A549 (cell line): ENCODE data around the gene ST8SIA5. TPM values are rescaled to one million over a fixed set of nuclear protein-coding genes. Genes with fewer than 3 reads are reported as not detected.

ENCODE experiments used
- ATAC-seq, 2 experiments: fragments of 200-7000 bp in 1 of 2; fragments of >200 bp in 1 of 2; cut with Nextera tagmentation in 1 of 2; cut with Tn5 transposase in 1 of 2; 3 replicates each; pipeline versions ENCODE4 v1.8.0 to v1.9.1; 2018 to 2020; ENCODE audit warnings: mild to moderate bottlenecking in 1 of 2, moderate library complexity in 1 of 2
- CTCF ChIA-PET: fragments of 300-600 bp; sonication (Branson Sonifier 250); formaldehyde crosslinking; extraction: SDS; loops from one replicate; lab custom pipeline; 2021; ENCODE audit warnings: antibody characterized with exemption, inconsistent platforms; lab: Yijun Ruan, JAX
- POLR2A ChIA-PET: fragments of 350-600 bp; formaldehyde crosslinking; extraction: SDS; loops from one replicate; lab custom pipeline; 2021; ENCODE audit warnings: antibody characterized with exemption, inconsistent platforms; lab: Yijun Ruan, JAX
- DNase-seq, 2 experiments: peaks; one replicate each; pipeline versions ENCODE4 v3.0.0 to v3.0.0-alpha.2; 2011 to 2016; ENCODE audit warnings: low read depth in 1 of 2, low spot score in 1 of 2
- FAIRE-seq: peaks from 2 replicates; lab custom pipeline; 2011; peaks lifted over from hg19 to GRCh38; lab: Jason Lieb, UNC
- H3K27ac ChIP-seq, 2 experiments: fragments of >200 bp; sonication (Bioruptor Twin); formaldehyde crosslinking; 3 replicates each; pipeline ENCODE4 v1.5.1; 2016 to 2017
- H3K4me1 ChIP-seq: fragments of >200 bp; sonication (Bioruptor Twin); formaldehyde crosslinking; 3 replicates; pipeline ENCODE4 v1.6.1; 2016
- H3K4me2 ChIP-seq: fragments of >200 bp; sonication (Bioruptor Twin); formaldehyde crosslinking; 3 replicates; pipeline ENCODE4 v1.6.1; 2016
- H3K4me3 ChIP-seq: fragments of >200 bp; sonication (Bioruptor Twin); formaldehyde crosslinking; 3 replicates; pipeline ENCODE4 v1.5.1; 2016
- H3K9me3 ChIP-seq: fragments of >200 bp; sonication (Bioruptor Twin); formaldehyde crosslinking; 3 replicates; pipeline ENCODE4 v1.6.1; 2016
- CBX8 ChIP-seq: fragments of 200-600 bp; sonication (generic); IDR thresholded peaks from 2 replicates; pipeline ENCODE4 v1.6.1; 2016
- ELK1 ChIP-seq: fragments of 150-350 bp; IDR thresholded peaks from 2 replicates; pipeline ENCODE4 v1.6.1; 2014; ENCODE audit warnings: low read depth, mild to moderate bottlenecking, low read length
- ESRRA ChIP-seq: fragments of 150-350 bp; IDR thresholded peaks from 2 replicates; pipeline ENCODE4 v1.6.1; 2014; ENCODE audit warnings: mild to moderate bottlenecking, low read length, borderline replicate concordance
- HES2 ChIP-seq: fragments of >200 bp; sonication (Bioruptor Twin); formaldehyde crosslinking; IDR thresholded peaks from 2 replicates; pipeline ENCODE4 v1.6.1; 2016
- HEYL ChIP-seq: fragments of 250-450 bp; sonication (Bioruptor Pico); IDR thresholded peaks from 2 replicates; pipeline ENCODE4 v1.8.0; 2021; ENCODE audit warnings: mild to moderate bottlenecking, moderate library complexity
- HMGXB4 ChIP-seq: fragments of 250-450 bp; sonication (Bioruptor Pico); IDR thresholded peaks from 2 replicates; pipeline ENCODE4 v1.5.0; 2021; ENCODE audit warnings: mild to moderate bottlenecking, moderate library complexity, borderline replicate concordance
- HOXB5 ChIP-seq: fragments of 250-450 bp; sonication (Bioruptor Pico); IDR thresholded peaks from 2 replicates; pipeline ENCODE4 v1.5.0; 2020; ENCODE audit warnings: mild to moderate bottlenecking, moderate library complexity
- JUNB ChIP-seq: fragments of >200 bp; sonication (Bioruptor Twin); formaldehyde crosslinking; IDR thresholded peaks from 2 replicates; pipeline ENCODE4 v1.6.1; 2016
- MAFK ChIP-seq: fragments of 450-650 bp; IDR thresholded peaks from 2 replicates; pipeline ENCODE4 v1.6.1; 2014; ENCODE audit not compliant: partially characterized antibody
- MAX ChIP-seq: IDR thresholded peaks from 2 replicates; pipeline ENCODE4 v1.6.1; 2012
- MYC ChIP-seq: IDR thresholded peaks from 2 replicates; pipeline ENCODE4 v1.6.1; 2012; ENCODE audit warnings: mild to moderate bottlenecking, inconsistent platforms, low read length, improper control_type of control experiment, borderline replicate concordance
- POLR2A ChIP-seq: IDR thresholded peaks from 2 replicates; pipeline ENCODE4 v1.6.1; 2012; ENCODE audit warnings: mild to moderate bottlenecking, low read length
- RARB ChIP-seq: fragments of 250-450 bp; sonication (Bioruptor Pico); IDR thresholded peaks from 2 replicates; pipeline ENCODE4 v1.8.0; 2021; ENCODE audit warnings: mild to moderate bottlenecking, moderate library complexity
- REST ChIP-seq: fragments of 200-600 bp; sonication (generic); IDR thresholded peaks from 2 replicates; pipeline ENCODE4 v1.6.1; 2016; ENCODE audit warnings: antibody characterized with exemption, mild to moderate bottlenecking, moderate library complexity
- RNF2 ChIP-seq: fragments of 200-600 bp; sonication (generic); IDR thresholded peaks from 2 replicates; pipeline ENCODE4 v1.6.1; 2016; ENCODE audit warnings: low read depth, mild to moderate bottlenecking, antibody characterized with exemption, moderate library complexity, borderline replicate concordance
- TFCP2L1 ChIP-seq: fragments of 250-450 bp; sonication (Bioruptor Pico); IDR thresholded peaks from 2 replicates; pipeline ENCODE4 v1.5.0; 2021; ENCODE audit warnings: mild to moderate bottlenecking
- TP53 ChIP-seq: fragments of 250-450 bp; sonication (Bioruptor Pico); IDR thresholded peaks from 2 replicates; pipeline ENCODE4 v1.5.0; 2021; ENCODE audit warnings: mild to moderate bottlenecking, moderate library complexity
- USF2 ChIP-seq: fragments of 450-650 bp; IDR thresholded peaks from 2 replicates; pipeline ENCODE4 v1.6.1; 2014; ENCODE audit warnings: antibody characterized with exemption
- ZFP36 ChIP-seq: fragments of 450-650 bp; IDR thresholded peaks from 2 replicates; pipeline ENCODE4 v1.6.1; 2014; ENCODE audit warnings: borderline replicate concordance; ENCODE audit not compliant: partially characterized antibody
- WGBS: methylation state at CpG from one replicate; pipeline ENCODE4 v1.1.6; 2017; ENCODE audit errors: missing lambda C conversion rate; 5-methylcytosine and 5-hydroxymethylcytosine counted together
- polyA plus RNA-seq, 4 experiments: library from polyadenylated mRNA; depleted of rRNA in 3 of 4; stranded (reverse); fragments of >200 nt; fragmentation: RNase III in 1 of 4; extraction: RNeasy Plus Mini Kit Qiagen cat#74134 plus additional on column Dnase treatment in 1 of 4; gene quantifications; 2 replicates in 3 of 4; 3 replicates in 1 of 4; pipeline ENCODE4 v1.2.3, GENCODE V29; 2011 to 2017

Gene ST8SIA5
- polyA plus RNA-seq, 2 of the 4 experiments (the other 2 are of a cell fraction), result not detected

GRCh38 chr18:46751882-46752281 is 5.0 kb downstream of the ST8SIA5 start:
- no peak overlapping the region for H3K4me2 ChIP-seq
- POLR2A ChIA-PET, result no interaction called here
- no peaks in the 10 kb centered on the region for H3K9me3 ChIP-seq
- no peak overlapping the region for H3K27ac ChIP-seq
- WGBS, result 44% methylated on average over 8 of the region's 8 CpGs
- no peak for DNase-seq
- CTCF ChIA-PET, result no interaction called here
- H3K4me1 ChIP-seq, result no peaks in the 10 kb centered on the region
- H3K4me3 ChIP-seq, result no peak overlapping the region
- FAIRE-seq, result no peak
- ATAC-seq, result no peak
- no peak for TF ChIP-seq CBX8
- no peak for TF ChIP-seq HEYL
- TF ChIP-seq TP53 (CRISPR knock-in tag), result no peak
- TF ChIP-seq ESRRA, result no peak
- no peak for TF ChIP-seq POLR2A
- no peak for TF ChIP-seq REST
- TF ChIP-seq HOXB5 (CRISPR knock-in tag), result no peak
- no peak for TF ChIP-seq MYC
- TF ChIP-seq JUNB, result no peak
- no peak for TF ChIP-seq HMGXB4 (CRISPR knock-in tag)
- TF ChIP-seq ELK1, result no peak
- TF ChIP-seq RARB (CRISPR knock-in tag), result no peak
- TF ChIP-seq MAX, result no peak

GRCh38 chr18:46750626-46751025 is 6.2 kb downstream of the ST8SIA5 start:
- Histone ChIP-seq H3K4me1 (no peaks in the 10 kb centered on the region), H3K27ac (no peak overlapping the region), H3K9me3 (no peaks in the 10 kb centered on the region), H3K4me3 (no peak overlapping the region), H3K4me2 (no peak overlapping the region)
- POLR2A ChIA-PET, result no interaction called here
- TF ChIP-seq HES2 (no peak), USF2 (no peak), ZFP36 (no peak), TFCP2L1 (CRISPR knock-in tag) (no peak), RNF2 (no peak), CBX8 (no peak), MAFK (no peak)
- DNase-seq (no peak), FAIRE-seq (no peak), ATAC-seq (no peak)
- CTCF ChIA-PET, result interaction anchor here (1.0 kb wide), 1 partner anchor 17 kb away, joined by 3 read pairs; no protein-coding TSS in a partner anchor
- WGBS, result 19% methylated on average over 6 of the region's 6 CpGs
